ENCODE results near the gene MEA1.

The MEA1 gene

DNA sequence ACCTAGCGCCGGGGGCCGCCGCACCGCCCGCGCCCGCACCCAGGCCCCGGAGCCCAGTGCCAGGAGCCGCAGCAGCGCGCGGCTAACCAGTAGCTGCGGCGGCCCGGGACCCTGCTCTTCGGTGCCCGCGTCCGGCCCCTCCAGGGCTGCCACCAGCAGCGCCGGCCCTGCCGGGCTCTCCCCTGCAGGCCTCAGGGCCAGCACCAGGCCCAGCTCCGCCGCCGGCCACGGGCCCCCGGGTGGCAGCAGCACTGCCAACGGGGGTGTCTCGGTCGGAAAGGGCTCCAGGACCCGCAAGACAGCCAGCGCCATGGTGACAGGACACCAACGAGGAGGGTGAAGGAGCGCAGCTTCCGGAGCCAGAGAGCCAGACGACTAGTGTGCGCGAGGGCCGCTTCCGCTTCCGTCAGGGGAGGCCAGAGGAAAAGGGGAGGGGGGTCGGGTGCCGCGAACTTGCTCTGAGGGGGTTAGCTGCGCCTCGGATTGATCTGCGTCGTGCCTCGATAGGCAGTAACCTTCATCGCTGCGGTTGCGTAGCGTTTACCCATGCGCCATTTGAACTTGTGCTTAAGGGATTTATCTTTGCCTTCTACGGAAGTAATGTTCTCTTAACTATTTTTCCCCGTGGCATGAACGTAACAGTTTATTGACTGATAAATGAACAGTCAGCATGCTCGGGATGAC, 34.8 kb downstream of the MEA1 start, which contains the start of gene PEX6 (continued):
- TF ChIP-seq, protein P1, sequence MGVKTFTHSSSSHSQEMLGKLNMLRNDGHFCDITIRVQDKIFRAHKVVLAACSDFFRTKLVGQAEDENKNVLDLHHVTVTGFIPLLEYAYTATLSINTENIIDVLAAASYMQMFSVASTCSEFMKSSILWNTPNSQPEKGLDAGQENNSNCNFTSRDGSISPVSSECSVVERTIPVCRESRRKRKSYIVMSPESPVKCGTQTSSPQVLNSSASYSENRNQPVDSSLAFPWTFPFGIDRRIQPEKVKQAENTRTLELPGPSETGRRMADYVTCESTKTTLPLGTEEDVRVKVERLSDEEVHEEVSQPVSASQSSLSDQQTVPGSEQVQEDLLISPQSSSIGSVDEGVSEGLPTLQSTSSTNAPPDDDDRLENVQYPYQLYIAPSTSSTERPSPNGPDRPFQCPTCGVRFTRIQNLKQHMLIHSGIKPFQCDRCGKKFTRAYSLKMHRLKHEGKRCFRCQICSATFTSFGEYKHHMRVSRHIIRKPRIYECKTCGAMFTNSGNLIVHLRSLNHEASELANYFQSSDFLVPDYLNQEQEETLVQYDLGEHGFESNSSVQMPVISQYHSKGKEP (tag by site-specific recombination; IDR thresholded peaks at IDR 0.05) = no peak
- TF ChIP-seq ZBTB1 (tag by site-specific recombination; IDR thresholded peaks at IDR 0.05) = no peak
- TF ChIP-seq ZNF548 (tag by site-specific recombination; IDR thresholded peaks at IDR 0.05) = no peak
- TF ChIP-seq, protein P2, sequence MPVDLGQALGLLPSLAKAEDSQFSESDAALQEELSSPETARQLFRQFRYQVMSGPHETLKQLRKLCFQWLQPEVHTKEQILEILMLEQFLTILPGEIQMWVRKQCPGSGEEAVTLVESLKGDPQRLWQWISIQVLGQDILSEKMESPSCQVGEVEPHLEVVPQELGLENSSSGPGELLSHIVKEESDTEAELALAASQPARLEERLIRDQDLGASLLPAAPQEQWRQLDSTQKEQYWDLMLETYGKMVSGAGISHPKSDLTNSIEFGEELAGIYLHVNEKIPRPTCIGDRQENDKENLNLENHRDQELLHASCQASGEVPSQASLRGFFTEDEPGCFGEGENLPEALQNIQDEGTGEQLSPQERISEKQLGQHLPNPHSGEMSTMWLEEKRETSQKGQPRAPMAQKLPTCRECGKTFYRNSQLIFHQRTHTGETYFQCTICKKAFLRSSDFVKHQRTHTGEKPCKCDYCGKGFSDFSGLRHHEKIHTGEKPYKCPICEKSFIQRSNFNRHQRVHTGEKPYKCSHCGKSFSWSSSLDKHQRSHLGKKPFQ (tag by site-specific recombination; IDR thresholded peaks at IDR 0.05) = no peak
- TF ChIP-seq ZNF214 (tag by site-specific recombination; IDR thresholded peaks at IDR 0.05; ENCODE audit: borderline replicate concordance) = no peak
- TF ChIP-seq ZNF571 (tag by site-specific recombination; IDR thresholded peaks at IDR 0.05) = no peak
- TF ChIP-seq SALL2 (tag by site-specific recombination; IDR thresholded peaks at IDR 0.05; ENCODE audit: borderline replicate concordance) = no peak
- TF ChIP-seq ZNF266 (tag by site-specific recombination; IDR thresholded peaks at IDR 0.05; ENCODE audit: low read depth) = no peak
- TF ChIP-seq ZNF701 (tag by site-specific recombination; IDR thresholded peaks at IDR 0.05) = no peak
- no peak for TF ChIP-seq ZNF707 (tag by site-specific recombination; IDR thresholded peaks at IDR 0.05)
- no peak for TF ChIP-seq ZNF626 (tag by site-specific recombination; IDR thresholded peaks at IDR 0.05)
- TF ChIP-seq ZNF610 (tag by site-specific recombination; IDR thresholded peaks at IDR 0.05; ENCODE audit: borderline replicate concordance) = no peak
- TF ChIP-seq BCL11A (tag by site-specific recombination; IDR thresholded peaks at IDR 0.05; ENCODE audit: low read depth) = no peak
- TF ChIP-seq ZNF670 (tag by site-specific recombination; IDR thresholded peaks at IDR 0.05; ENCODE audit: low read depth) = no peak
- no peak for TF ChIP-seq ZNF391 (tag by site-specific recombination; IDR thresholded peaks at IDR 0.05; ENCODE audit: borderline replicate concordance, low read depth)
- TF ChIP-seq, protein P3, sequence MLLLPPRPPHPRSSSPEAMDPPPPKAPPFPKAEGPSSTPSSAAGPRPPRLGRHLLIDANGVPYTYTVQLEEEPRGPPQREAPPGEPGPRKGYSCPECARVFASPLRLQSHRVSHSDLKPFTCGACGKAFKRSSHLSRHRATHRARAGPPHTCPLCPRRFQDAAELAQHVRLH (tag by site-specific recombination; IDR thresholded peaks at IDR 0.05) = peak; percentile 51; the same call in 1 of the 2 replicates
- TF ChIP-seq, protein P4, sequence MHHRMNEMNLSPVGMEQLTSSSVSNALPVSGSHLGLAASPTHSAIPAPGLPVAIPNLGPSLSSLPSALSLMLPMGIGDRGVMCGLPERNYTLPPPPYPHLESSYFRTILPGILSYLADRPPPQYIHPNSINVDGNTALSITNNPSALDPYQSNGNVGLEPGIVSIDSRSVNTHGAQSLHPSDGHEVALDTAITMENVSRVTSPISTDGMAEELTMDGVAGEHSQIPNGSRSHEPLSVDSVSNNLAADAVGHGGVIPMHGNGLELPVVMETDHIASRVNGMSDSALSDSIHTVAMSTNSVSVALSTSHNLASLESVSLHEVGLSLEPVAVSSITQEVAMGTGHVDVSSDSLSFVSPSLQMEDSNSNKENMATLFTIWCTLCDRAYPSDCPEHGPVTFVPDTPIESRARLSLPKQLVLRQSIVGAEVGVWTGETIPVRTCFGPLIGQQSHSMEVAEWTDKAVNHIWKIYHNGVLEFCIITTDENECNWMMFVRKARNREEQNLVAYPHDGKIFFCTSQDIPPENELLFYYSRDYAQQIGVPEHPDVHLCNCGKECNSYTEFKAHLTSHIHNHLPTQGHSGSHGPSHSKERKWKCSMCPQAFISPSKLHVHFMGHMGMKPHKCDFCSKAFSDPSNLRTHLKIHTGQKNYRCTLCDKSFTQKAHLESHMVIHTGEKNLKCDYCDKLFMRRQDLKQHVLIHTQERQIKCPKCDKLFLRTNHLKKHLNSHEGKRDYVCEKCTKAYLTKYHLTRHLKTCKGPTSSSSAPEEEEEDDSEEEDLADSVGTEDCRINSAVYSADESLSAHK (tag by site-specific recombination; IDR thresholded peaks at IDR 0.05) = no peak
- TF ChIP-seq ZNF544 (tag by site-specific recombination; IDR thresholded peaks at IDR 0.05) = no peak
- no peak for TF ChIP-seq ZNF654 (tag by site-specific recombination; IDR thresholded peaks at IDR 0.05; ENCODE audit: low read depth)
- peak; percentile 52; the same call in 1 of the 2 replicates for TF ChIP-seq KLF16 (tag by site-specific recombination; IDR thresholded peaks at IDR 0.05)
- TF ChIP-seq, protein P5, sequence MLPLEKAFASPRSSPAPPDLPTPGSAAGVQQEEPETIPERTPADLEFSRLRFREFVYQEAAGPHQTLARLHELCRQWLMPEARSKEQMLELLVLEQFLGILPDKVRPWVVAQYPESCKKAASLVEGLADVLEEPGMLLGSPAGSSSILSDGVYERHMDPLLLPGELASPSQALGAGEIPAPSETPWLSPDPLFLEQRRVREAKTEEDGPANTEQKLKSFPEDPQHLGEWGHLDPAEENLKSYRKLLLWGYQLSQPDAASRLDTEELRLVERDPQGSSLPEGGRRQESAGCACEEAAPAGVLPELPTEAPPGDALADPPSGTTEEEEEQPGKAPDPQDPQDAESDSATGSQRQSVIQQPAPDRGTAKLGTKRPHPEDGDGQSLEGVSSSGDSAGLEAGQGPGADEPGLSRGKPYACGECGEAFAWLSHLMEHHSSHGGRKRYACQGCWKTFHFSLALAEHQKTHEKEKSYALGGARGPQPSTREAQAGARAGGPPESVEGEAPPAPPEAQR (tag by site-specific recombination; IDR thresholded peaks at IDR 0.05) = no peak
- TF ChIP-seq IKZF3 (tag by site-specific recombination; IDR thresholded peaks at IDR 0.05) = no peak
- TF ChIP-seq ZNF777 (tag by site-specific recombination; IDR thresholded peaks at IDR 0.05; ENCODE audit: borderline replicate concordance) = no peak
- peak; percentile 42 for TF ChIP-seq ZNF10 (tag by site-specific recombination; IDR thresholded peaks at IDR 0.05)
- no peak for TF ChIP-seq ZNF658 (tag by site-specific recombination; IDR thresholded peaks at IDR 0.05)
- TF ChIP-seq ZNF664 (tag by site-specific recombination; IDR thresholded peaks at IDR 0.05) = no peak
- no peak for TF ChIP-seq ZNF433 (tag by site-specific recombination; IDR thresholded peaks at IDR 0.05; ENCODE audit: low read depth)
- TF ChIP-seq ZNF16 (tag by site-specific recombination; IDR thresholded peaks at IDR 0.05; ENCODE audit: low read depth) = no peak
- peak; percentile 56; the same call in 1 of the 2 replicates for TF ChIP-seq ZBTB21 (tag by site-specific recombination; IDR thresholded peaks at IDR 0.05)
- TF ChIP-seq ZNF324 (tag by site-specific recombination; IDR thresholded peaks at IDR 0.05) = no peak
- TF ChIP-seq, protein P6, sequence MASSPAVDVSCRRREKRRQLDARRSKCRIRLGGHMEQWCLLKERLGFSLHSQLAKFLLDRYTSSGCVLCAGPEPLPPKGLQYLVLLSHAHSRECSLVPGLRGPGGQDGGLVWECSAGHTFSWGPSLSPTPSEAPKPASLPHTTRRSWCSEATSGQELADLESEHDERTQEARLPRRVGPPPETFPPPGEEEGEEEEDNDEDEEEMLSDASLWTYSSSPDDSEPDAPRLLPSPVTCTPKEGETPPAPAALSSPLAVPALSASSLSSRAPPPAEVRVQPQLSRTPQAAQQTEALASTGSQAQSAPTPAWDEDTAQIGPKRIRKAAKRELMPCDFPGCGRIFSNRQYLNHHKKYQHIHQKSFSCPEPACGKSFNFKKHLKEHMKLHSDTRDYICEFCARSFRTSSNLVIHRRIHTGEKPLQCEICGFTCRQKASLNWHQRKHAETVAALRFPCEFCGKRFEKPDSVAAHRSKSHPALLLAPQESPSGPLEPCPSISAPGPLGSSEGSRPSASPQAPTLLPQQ (tag by site-specific recombination; IDR thresholded peaks at IDR 0.05) = peak; percentile 74; the same call in 1 of the 2 replicates
- TF ChIP-seq SP7 (tag by site-specific recombination; IDR thresholded peaks at IDR 0.05) = peak; percentile 56
- TF ChIP-seq KLF10 (tag by site-specific recombination; IDR thresholded peaks at IDR 0.05) = 0 out of 2 replicates have a peak, but pooled peaks have one; percentile 38
